GM12872 (cell line): ENCODE data around the gene MIDN.

Experiments
- CTCF ChIP-seq: IDR thresholded peaks from 3 replicates; pipeline ENCODE4 v1.5.1; 2011; ENCODE audit warnings: low read depth, mild to moderate bottlenecking, low read length, moderate library complexity; ENCODE audit not compliant: insufficient read depth

Gene MIDN

DNA sequence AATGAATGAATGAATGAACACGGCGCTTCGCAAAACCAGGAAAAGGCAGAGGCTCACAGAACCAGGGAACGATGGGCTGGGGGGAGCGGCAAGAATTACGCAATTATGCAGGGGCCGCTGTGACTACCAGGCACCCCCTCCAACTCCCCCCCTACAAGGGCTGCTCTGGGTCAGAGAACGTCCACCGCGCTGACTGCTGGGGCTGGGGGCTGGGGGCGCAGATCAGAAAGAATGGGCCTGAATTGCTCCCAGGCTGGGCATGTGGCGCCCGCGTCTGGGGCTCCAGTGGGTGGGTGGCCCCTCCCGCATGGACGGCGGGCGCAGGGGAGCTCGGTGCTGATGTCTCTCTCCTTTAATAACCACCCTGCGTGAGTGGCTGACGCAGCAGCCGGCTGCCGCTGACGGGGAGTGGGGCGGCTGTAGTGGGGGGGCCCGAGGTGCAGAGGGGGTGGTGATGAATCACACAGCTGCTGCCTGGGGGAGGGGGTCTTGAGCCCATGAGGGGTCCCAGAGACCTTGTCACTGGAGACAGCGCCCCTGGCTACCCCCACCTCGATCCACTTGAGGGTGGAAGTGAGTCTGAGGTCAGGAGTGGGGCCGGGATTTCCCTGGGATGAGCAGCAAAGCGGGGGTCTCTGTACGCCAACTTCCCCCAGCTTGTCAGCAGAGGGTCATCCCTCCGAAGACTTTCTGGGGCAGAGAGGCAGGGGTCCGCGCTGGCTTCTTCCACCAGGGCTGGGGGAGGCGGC lies 19.3 kb downstream of the MIDN start:
- no peak for TF ChIP-seq CTCF

- no peak for TF ChIP-seq CTCF
These were observed 20.1 kb downstream of the MIDN start for GRCh38 chr19:1268226-1269064.

DNA sequence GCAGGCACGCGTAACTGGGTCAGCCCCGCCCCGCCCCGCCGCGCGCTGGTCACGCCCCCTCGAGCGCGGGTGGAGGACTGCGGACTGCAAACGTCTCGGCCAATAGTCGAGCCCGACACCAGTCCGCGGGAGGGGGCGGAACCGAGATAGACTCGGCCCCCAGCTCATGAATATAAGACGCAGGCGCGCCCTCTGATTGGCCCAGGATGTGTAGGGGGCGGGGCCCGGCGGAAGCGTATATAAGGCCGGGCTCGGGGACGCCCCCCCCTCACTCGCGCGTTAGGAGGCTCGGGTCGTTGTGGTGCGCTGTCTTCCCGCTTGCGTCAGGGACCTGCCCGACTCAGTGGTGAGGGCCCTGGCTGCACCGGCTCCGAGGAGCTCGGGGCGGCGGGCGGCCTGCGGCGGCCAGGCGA lies 20.7 kb downstream of the MIDN start, which contains the start of gene CIRBP:
Gene CIRBP (plus strand): TSS at position 268 of the 413 bp plus-strand sequence. CDS start 1,602 bp downstream, outside the sequence.
- TF ChIP-seq CTCF: no peak

GRCh38 chr19:1269478-1270212 lies 21.3 kb downstream of the MIDN start:
- no peak for TF ChIP-seq CTCF

DNA sequence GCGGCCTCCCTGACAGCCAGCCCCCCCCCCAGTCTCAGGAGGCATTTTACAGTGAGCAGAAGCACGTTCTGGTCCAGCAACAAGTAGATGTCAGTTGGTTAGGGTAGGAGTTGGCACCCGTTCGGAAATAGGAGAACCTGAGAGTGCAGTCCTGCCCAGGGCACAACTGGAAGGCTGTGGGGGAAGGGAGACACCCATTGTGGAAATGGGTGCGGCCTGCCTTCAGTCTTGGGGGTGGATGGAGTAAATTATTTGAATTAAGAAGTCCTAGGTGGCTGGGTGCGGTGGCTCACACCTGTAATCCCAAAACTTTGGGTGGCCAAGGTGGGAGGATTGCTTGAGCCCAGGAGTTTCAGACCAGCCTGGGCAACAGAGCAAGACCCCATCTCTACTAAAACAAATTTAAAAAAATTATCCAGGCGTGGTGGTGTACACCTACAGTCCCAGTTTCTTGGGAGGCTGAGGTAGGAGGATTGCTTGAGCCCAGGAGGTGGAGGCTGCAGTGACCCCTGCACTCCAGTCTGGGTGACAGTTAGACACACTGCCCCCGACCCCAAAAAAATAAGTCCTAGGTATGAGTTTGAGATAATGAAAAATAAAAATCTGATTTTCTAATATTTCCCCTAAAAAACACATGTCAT lies 21.9 kb downstream of the MIDN start:
- no peak for TF ChIP-seq CTCF

DNA sequence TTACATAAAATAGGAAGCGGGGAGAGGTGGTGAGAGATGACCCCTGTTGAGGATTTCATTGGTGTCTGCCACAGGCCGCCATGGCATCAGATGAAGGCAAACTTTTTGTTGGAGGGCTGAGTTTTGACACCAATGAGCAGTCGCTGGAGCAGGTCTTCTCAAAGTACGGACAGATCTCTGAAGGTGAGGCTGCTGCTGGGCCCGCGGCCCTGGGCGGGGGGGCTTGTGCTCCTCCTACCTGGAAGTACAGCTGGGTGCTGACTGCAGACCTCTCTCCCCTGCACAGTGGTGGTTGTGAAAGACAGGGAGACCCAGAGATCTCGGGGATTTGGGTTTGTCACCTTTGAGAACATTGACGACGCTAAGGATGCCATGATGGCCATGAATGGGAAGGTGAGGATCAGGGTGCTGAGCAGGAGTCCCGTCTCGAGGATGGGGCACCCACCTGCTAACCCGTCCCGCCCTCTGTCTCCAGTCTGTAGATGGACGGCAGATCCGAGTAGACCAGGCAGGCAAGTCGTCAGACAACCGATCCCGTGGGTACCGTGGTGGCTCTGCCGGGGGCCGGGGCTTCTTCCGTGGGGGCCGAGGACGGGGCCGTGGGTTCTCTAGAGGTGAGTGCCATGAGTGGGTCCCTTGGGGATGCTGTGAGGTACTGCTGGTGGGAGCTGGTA lies 22.6 kb downstream of the MIDN start:
- no peak for TF ChIP-seq CTCF
